GM10266 (cell line): ENCODE data around the gene PRRT2.

Experiments
- DNase-seq: peaks from one replicate; pipeline ENCODE4 v3.0.0; 2012; ENCODE audit errors: extremely low spot score
- TF ChIP-seq, protein P1 (sequence below): IDR thresholded peaks from 2 replicates; pipeline ENCODE4 v1.5.1; 2012; ENCODE audit warnings: mild to moderate bottlenecking, low read depth; ENCODE audit not compliant: control insufficient read depth, insufficient read depth; ENCODE audit errors: missing control alignments

PRRT2 gene

DNA sequence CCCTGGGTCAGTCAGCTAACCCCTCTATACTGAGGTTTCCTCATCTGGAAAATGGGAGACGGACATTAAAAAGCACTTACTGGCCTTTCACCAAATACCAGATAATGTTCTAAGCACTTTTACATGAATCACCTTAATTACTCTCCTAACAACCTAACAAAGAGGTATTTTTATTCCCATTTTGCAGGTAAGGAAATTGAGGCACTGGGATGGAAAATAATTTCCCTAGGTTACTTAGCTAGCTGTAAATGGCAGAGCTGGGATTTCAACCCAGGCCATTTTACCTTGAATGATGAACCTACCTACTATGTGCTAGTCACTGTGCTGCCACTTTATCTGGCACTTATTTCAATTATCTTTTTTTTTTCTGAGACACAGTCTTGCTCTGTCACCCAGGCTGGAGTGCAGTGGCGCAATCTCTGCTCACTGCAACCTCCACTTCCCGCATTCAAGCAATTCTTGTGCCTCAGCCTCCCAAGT is 17.7 kb upstream of the PRRT2 start:
- no peak for DNase-seq
- TF ChIP-seq, protein P1, sequence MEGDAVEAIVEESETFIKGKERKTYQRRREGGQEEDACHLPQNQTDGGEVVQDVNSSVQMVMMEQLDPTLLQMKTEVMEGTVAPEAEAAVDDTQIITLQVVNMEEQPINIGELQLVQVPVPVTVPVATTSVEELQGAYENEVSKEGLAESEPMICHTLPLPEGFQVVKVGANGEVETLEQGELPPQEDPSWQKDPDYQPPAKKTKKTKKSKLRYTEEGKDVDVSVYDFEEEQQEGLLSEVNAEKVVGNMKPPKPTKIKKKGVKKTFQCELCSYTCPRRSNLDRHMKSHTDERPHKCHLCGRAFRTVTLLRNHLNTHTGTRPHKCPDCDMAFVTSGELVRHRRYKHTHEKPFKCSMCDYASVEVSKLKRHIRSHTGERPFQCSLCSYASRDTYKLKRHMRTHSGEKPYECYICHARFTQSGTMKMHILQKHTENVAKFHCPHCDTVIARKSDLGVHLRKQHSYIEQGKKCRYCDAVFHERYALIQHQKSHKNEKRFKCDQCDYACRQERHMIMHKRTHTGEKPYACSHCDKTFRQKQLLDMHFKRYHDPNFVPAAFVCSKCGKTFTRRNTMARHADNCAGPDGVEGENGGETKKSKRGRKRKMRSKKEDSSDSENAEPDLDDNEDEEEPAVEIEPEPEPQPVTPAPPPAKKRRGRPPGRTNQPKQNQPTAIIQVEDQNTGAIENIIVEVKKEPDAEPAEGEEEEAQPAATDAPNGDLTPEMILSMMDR, result no peak

DNA sequence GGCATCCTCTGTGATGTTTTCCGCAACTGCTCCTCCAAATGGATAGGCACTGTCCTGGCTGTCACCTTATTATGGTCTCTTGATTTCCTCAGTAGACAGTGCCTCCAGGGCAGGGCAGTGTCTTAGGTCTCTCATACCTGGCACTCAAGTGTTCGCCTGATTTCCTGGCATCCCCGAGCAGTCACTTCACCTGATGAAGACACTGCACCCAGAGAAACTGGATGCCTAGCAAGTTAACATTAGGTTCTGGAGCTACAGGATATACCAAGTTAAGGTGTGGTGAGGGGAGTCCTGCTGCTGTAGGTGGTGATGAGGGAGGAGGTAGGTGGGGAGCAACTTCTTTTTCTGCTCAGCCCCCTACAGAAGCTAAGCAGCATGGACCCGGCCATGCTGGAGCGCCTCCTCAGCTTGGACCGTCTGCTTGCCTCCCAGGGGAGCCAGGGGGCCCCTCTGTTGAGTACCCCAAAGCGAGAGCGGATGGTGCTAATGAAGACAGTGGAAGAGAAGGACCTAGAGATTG is 9.5 kb upstream of the PRRT2 start:
- TF ChIP-seq, protein P1, result no peak
- DNase-seq, result no peak

DNA sequence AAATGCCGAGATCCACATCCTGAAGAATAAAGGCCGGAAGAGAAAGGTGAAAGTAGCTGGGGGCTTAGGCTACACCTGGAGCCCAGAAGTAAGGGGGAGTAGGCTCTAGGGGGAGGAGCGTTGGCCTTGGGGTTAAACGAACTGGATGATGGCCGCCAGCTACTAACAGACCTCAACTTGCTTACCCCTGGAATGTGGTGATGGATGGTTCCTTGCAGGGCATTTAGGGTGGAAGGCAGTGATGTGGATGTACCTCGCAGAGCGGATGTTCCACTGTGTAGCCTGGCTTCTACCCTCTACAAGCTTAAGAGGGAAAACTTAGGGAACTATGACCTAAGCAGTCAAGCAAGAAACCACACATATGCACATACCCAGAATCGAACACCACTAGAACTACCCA is 8.0 kb upstream of the PRRT2 start:
- TF ChIP-seq, protein P1, result no peak

DNA sequence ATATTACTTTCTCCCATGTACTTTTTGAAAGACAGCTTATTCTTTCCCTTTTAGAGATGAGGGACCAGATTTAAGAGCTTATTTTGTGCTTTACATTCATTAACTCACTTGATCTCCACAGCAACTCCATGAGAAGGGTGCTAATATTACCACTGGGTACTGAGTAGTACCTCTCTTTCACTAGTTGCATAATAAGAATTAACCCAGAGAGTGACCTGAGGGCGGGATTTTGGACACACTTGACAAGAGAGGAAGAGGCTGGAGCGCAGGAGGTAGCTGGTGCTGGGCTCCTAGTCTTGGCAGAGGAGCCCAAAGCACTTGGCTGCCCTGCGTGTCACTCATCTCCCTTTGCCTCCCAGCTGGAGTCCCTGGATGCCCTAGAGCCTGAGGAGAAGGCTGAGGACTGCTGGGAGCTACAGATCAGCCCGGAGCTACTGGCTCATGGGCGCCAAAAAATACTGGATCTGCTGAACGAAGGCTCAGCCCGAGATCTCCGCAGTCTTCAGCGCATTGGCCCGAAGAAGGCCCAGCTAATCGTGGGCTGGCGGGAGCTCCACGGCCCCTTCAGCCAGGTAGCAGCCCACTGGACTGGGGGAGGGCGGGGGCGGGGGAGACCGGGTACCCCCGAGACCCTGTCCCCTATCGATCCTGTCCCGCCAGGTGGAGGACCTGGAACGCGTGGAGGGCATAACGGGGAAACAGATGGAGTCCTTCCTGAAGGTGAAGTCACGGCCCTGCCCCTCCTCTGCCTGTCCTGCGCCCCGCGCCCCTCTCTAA is 7.3 kb upstream of the PRRT2 start:
- TF ChIP-seq, protein P1, result no peak
- no peak for DNase-seq

More for the DNA sequence above, 8.0 kb upstream of the PRRT2 start:
- DNase-seq, result no peak

DNA sequence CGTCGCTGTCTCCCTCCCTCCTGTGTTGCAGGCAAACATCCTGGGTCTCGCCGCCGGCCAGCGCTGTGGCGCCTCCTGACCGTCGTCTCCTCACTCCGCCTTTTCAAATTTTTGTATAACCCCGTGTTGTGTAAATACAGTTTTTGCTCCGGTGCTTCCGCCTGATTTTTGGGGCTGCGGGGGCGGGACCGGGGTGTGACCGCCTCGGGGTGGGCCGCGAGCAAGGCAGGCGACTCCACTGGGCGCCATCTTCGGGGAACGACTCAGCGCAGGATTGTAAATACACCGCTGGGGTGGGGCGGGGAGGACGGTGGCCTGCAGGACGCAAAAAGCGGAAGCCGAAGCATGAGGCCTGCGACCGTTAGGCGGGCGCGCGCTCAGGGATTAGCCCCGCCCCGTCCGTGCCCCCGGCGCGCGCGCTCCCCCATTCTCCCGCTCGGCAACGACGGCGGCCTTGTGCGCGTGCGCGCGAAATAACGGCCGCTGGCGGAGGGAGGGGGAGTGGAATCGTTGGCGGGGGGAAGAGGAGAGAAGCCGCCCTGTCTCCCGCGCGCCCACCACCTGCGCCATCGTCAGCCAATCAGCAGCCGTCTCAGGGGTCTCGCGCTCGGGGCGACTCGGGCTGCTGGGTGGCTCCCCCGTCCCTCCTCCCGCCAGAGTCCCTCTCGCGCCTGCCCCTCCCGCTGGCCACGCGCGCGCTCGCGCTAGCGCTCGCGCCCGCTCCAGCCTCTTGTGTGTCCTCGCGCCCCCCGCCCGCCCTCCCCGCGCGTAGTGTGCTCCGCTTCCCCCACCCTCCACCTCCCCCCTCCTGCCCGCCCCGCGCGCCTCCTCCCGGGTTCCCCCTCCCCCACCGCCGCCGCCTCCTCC is 6.5 kb upstream of the PRRT2 start:
- TF ChIP-seq, protein P1, result no peak
- DNase-seq, result peak; percentile 97

DNA sequence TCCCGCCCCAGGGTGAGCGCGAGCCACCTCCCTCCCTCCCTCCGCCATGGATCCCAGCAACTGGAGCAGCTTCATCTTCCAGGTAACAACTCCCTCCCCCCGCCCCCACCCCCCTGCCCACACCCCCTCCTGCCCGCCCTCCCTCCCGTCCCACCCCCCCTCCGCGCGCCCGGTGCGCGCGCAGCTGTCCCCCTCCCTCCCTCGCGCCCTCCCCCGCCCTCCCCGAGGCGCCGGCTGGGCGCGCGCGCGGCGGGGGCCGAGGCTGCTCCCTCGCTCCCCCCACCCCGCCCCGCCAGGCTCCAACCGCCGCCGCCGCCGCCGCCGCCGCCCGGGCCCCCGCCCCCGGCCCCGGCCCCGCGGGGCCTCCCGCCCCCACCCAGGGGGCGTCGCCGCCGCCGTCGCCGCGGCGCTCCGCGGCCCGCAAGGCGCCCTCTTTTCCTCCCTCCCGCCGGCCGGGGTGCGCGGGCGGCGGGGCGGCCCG is 5.9 kb upstream of the PRRT2 start, which contains the start of gene MAZ:
Gene MAZ (plus strand): TSS at position 431 of the 481 bp plus-strand sequence. CDS start 173 bp downstream, outside the sequence.
- TF ChIP-seq, protein P1, result no peak
- DNase-seq, result peak; percentile 92
